Trophoblast cell (in vitro differentiated cells and primary cell): ENCODE data around the gene GIT1.
A peak's percentile ranks its signal among the peaks of the same experiment; 100 is the strongest.

ENCODE experiments used
- DNase-seq, 2 donors: peaks; one replicate each; pipeline ENCODE4 v3.0.0-alpha.2; 2016
- H2AFZ ChIP-seq: 2 replicates; pipeline ENCODE4 v1.6.1; 2013; ENCODE audit warnings: low read length, moderate library complexity, mild to moderate bottlenecking; ENCODE audit not compliant: insufficient read depth, poor library complexity
- H2AK5ac ChIP-seq: 2 replicates; pipeline ENCODE4 v1.6.1; 2013; ENCODE audit warnings: mild to moderate bottlenecking, low read length
- H2BK120ac ChIP-seq: 2 replicates; pipeline ENCODE4 v1.6.1; 2013; ENCODE audit warnings: low read length, mild to moderate bottlenecking, moderate library complexity; ENCODE audit not compliant: insufficient read depth, poor library complexity
- H2BK12ac ChIP-seq: 2 replicates; pipeline ENCODE4 v1.6.1; 2013; ENCODE audit warnings: mild to moderate bottlenecking, low read length, moderate library complexity
- H2BK5ac ChIP-seq: 2 replicates; pipeline ENCODE4 v1.6.1; 2013; ENCODE audit warnings: low read length, low read depth, moderate library complexity, mild to moderate bottlenecking; ENCODE audit not compliant: poor library complexity
- H3K14ac ChIP-seq: 2 replicates; pipeline ENCODE4 v1.6.1; 2013; ENCODE audit warnings: mild to moderate bottlenecking, low read length
- H3K18ac ChIP-seq: 2 replicates; pipeline ENCODE4 v1.6.1; 2013; ENCODE audit warnings: mild to moderate bottlenecking, low read length
- H3K23ac ChIP-seq: 2 replicates; pipeline ENCODE4 v1.6.1; 2013; ENCODE audit warnings: low read length
- H3K27ac ChIP-seq: 2 replicates; pipeline ENCODE4 v1.5.1; 2013; ENCODE audit warnings: low read depth, mild to moderate bottlenecking, inconsistent platforms, low read length, moderate library complexity
- H3K27me3 ChIP-seq: 2 replicates; pipeline ENCODE4 v1.6.1; 2013; ENCODE audit warnings: inconsistent platforms, mild to moderate bottlenecking, low read length, moderate library complexity; ENCODE audit not compliant: insufficient read depth
- H3K36me3 ChIP-seq, 2 experiments: 1 replicate in 1 of 2; 2 replicates in 1 of 2; pipeline ENCODE4 v1.6.1; 2013; ENCODE audit warnings: low read length in 2 of 2, mild to moderate bottlenecking in 2 of 2, moderate library complexity in 1 of 2; ENCODE audit not compliant: insufficient read depth in 2 of 2, control insufficient read depth in 1 of 2
- H3K4ac ChIP-seq: 2 replicates; pipeline ENCODE4 v1.6.1; 2013; ENCODE audit warnings: low read depth, mild to moderate bottlenecking, low read length, moderate library complexity
- H3K4me1 ChIP-seq, 2 experiments: 1 replicate in 1 of 2; 2 replicates in 1 of 2; pipeline ENCODE4 v1.6.1; 2013; ENCODE audit warnings: low read length in 2 of 2, mild to moderate bottlenecking in 2 of 2, moderate library complexity in 1 of 2; ENCODE audit not compliant: insufficient read depth in 2 of 2, control insufficient read depth in 1 of 2
- H3K4me2 ChIP-seq: 2 replicates; pipeline ENCODE4 v1.6.1; 2013; ENCODE audit warnings: inconsistent platforms, mild to moderate bottlenecking, low read length, moderate library complexity
- H3K4me3 ChIP-seq: 2 replicates; pipeline ENCODE4 v1.5.1; 2013; ENCODE audit warnings: mild to moderate bottlenecking, low read depth, low read length, inconsistent platforms
- H3K79me1 ChIP-seq: one replicate; pipeline ENCODE4 v1.6.1; 2013; ENCODE audit warnings: low read length
- H3K79me2 ChIP-seq: 2 replicates; pipeline ENCODE4 v1.6.1; 2013; ENCODE audit warnings: low read length, mild to moderate bottlenecking; ENCODE audit not compliant: control insufficient read depth, insufficient read depth, poor library complexity
- H3K9ac ChIP-seq: 2 replicates; pipeline ENCODE4 v1.6.1; 2013; ENCODE audit warnings: mild to moderate bottlenecking, low read length
- H3K9me3 ChIP-seq: 2 replicates; pipeline ENCODE4 v1.6.1; 2013; ENCODE audit warnings: low read depth, mild to moderate bottlenecking, control low read depth, inconsistent platforms, low read length; ENCODE audit not compliant: insufficient read depth
- H4K12ac ChIP-seq: 2 replicates; pipeline ENCODE4 v1.6.1; 2013; ENCODE audit warnings: low read depth, mild to moderate bottlenecking, low read length, moderate library complexity
- H4K8ac ChIP-seq: 2 replicates; pipeline ENCODE4 v1.6.1; 2013; ENCODE audit warnings: low read depth, mild to moderate bottlenecking, low read length, moderate library complexity
- H4K91ac ChIP-seq: one replicate; pipeline ENCODE4 v1.6.1; 2013; ENCODE audit warnings: low read depth, mild to moderate bottlenecking, low read length, moderate library complexity
- WGBS: extraction: QIAGEN DNeasy Blood & Tissue Kit; methylation state at CpG from one replicate; pipeline ENCODE4 v1.1.7; 2013; ENCODE audit warnings: missing lambda C conversion rate; ENCODE audit not compliant: insufficient read length, insufficient coverage; ENCODE audit errors: extremely low coverage; 5-methylcytosine and 5-hydroxymethylcytosine counted together

The GIT1 gene

DNA sequence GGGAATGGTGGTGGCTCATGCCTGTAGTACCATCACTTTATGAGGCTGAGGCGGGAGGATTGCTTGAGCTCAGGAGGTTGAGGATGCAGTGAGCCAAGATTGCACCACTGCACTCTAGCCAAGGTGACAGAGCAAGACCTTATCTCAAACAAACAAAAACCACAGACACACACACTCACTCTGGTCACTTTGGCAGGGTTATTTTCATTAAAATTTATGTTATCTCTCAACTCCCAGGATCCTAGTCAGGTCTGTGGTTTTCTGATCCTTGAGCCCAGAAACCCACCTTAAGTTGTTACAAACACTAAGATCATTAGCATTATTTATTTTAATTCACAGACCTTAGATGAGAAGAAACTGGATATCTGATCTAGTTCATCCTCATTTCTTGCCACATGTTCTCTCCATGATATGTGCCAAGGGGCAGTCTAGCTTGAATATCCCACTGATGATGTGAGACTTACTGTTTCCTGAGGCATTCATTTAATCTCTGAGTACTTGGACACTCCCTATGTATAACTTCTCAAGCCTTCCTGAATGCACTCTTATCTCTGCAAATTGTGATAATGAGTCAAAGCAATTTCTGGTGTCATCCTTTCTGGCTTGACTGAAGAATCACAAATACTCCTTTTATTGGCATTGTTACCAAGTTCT lies 32.2 kb downstream of the GIT1 start:
- no peak overlapping the region for H3K27ac ChIP-seq
- no peaks in the 10 kb centered on the region for H3K9me3 ChIP-seq
- H3K4ac ChIP-seq, result no peak overlapping the region
- H4K91ac ChIP-seq, result no peak overlapping the region
- H4K8ac ChIP-seq, result no peak overlapping the region
- no peaks in the 10 kb centered on the region for H3K79me1 ChIP-seq
- H3K79me2 ChIP-seq, result no peaks in the 10 kb centered on the region
- H2AFZ ChIP-seq, result no peak overlapping the region
- no peak overlapping the region for H3K23ac ChIP-seq
- H2AK5ac ChIP-seq, result no peak overlapping the region
- H3K14ac ChIP-seq, result no peak overlapping the region
- no peak overlapping the region for H2BK120ac ChIP-seq
- WGBS, result no CpG with 5 or more reads among the region's 1 CpG
- DNase-seq, result peak; percentile 52 to 66
- no peaks in the 10 kb centered on the region for H3K36me3 ChIP-seq
- H2BK12ac ChIP-seq, result no peak overlapping the region
- H3K9ac ChIP-seq, result no peak overlapping the region
- H3K4me2 ChIP-seq, result no peak overlapping the region
- H3K4me1 ChIP-seq, result no peaks in the 10 kb centered on the region
- no peak overlapping the region for H3K18ac ChIP-seq
- no peak overlapping the region for H3K4me3 ChIP-seq
- no peaks in the 10 kb centered on the region for H3K27me3 ChIP-seq
- H4K12ac ChIP-seq, result no peak overlapping the region
- H2BK5ac ChIP-seq, result no peak overlapping the region

GRCh38 chr17:29555840-29556239 lies 33.6 kb downstream of the GIT1 start:
- Histone ChIP-seq H2BK12ac (no peak overlapping the region), H3K36me3 (no peaks in the 10 kb centered on the region), H3K27me3 (no peaks in the 10 kb centered on the region), H3K4me2 (no peak overlapping the region), H2BK5ac (no peak overlapping the region), H3K18ac (no peak overlapping the region), H3K9me3 (no peaks in the 10 kb centered on the region), H3K79me2 (no peaks in the 10 kb centered on the region), H3K4me3 (no peak overlapping the region), H3K14ac (no peak overlapping the region), H4K12ac (no peak overlapping the region), H3K27ac (no peak overlapping the region), H3K9ac (no peak overlapping the region), H2AFZ (no peak overlapping the region), H3K23ac (no peak overlapping the region), H3K4me1 (no peaks in the 10 kb centered on the region), H3K4ac (no peak overlapping the region), H2BK120ac (no peak overlapping the region), H4K91ac (no peak overlapping the region), H2AK5ac (no peak overlapping the region), H3K79me1 (no peaks in the 10 kb centered on the region), H4K8ac (no peak overlapping the region)
- DNase-seq, result no peak
- WGBS, result no CpG with 5 or more reads among the region's 3 CpGs

- H3K9ac ChIP-seq, result no peak overlapping the region
- no peak overlapping the region for H2AFZ ChIP-seq
- H2BK120ac ChIP-seq, result no peak overlapping the region
- H3K79me1 ChIP-seq, result no peaks in the 10 kb centered on the region
- no peaks in the 10 kb centered on the region for H3K4me1 ChIP-seq
- no peak overlapping the region for H2BK12ac ChIP-seq
- DNase-seq, result no peak
- WGBS, result no CpG with 5 or more reads among the region's 5 CpGs
- H3K79me2 ChIP-seq, result no peaks in the 10 kb centered on the region
- no peak overlapping the region for H3K4me2 ChIP-seq
- no peaks in the 10 kb centered on the region for H3K27me3 ChIP-seq
- no peak overlapping the region for H4K12ac ChIP-seq
- H3K36me3 ChIP-seq, result no peaks in the 10 kb centered on the region
- H3K23ac ChIP-seq, result no peak overlapping the region
- no peak overlapping the region for H2BK5ac ChIP-seq
- no peak overlapping the region for H3K4ac ChIP-seq
- H3K14ac ChIP-seq, result no peak overlapping the region
- H3K18ac ChIP-seq, result no peak overlapping the region
- H2AK5ac ChIP-seq, result no peak overlapping the region
- no peak overlapping the region for H3K27ac ChIP-seq
- no peak overlapping the region for H3K4me3 ChIP-seq
- H3K9me3 ChIP-seq, result no peaks in the 10 kb centered on the region
- no peak overlapping the region for H4K8ac ChIP-seq
- no peak overlapping the region for H4K91ac ChIP-seq
These were observed 40.1 kb downstream of the GIT1 start for GRCh38 chr17:29549177-29549923.

DNA sequence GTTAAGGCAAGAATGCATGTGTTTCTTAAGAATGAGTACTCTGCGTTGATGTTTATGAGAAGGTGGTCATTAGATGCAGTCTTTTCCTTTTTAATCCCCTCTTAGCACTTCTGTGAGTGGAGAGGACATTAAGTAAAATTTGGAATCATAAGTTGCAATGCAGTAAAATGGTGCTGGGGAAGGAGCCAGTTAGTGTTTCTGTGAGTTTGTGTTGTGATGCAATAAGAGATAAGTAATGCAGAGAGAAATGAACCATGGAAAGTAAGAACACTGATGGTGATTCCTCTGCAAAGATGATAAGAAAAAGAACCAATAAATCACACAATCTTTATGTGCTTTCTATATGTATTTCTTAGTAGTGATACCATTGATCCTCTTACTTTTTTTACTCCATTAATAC lies 42.6 kb downstream of the GIT1 start:
- no peak overlapping the region for H3K4ac ChIP-seq
- WGBS, result no CpG with 5 or more reads among the region's 1 CpG
- no peak overlapping the region for H3K23ac ChIP-seq
- H3K27me3 ChIP-seq, result no peaks in the 10 kb centered on the region
- H2BK12ac ChIP-seq, result no peak overlapping the region
- H3K4me3 ChIP-seq, result no peak overlapping the region
- no peak overlapping the region for H4K12ac ChIP-seq
- H4K91ac ChIP-seq, result no peak overlapping the region
- H3K4me1 ChIP-seq, result no peaks in the 10 kb centered on the region
- no peaks in the 10 kb centered on the region for H3K79me2 ChIP-seq
- H4K8ac ChIP-seq, result no peak overlapping the region
- H3K27ac ChIP-seq, result no peak overlapping the region
- no peak overlapping the region for H3K18ac ChIP-seq
- peaks cover 7 to 11% of the 10 kb centered on the region in 2 experiments for H3K36me3 ChIP-seq
- H2AFZ ChIP-seq, result no peak overlapping the region
- no peaks in the 10 kb centered on the region for H3K79me1 ChIP-seq
- H3K14ac ChIP-seq, result no peak overlapping the region
- DNase-seq, result no peak
- H3K9me3 ChIP-seq, result no peaks in the 10 kb centered on the region
- H2BK5ac ChIP-seq, result no peak overlapping the region
- H3K9ac ChIP-seq, result no peak overlapping the region
- H2BK120ac ChIP-seq, result no peak overlapping the region
- no peak overlapping the region for H3K4me2 ChIP-seq
- no peak overlapping the region for H2AK5ac ChIP-seq
